ENCODE data around the gene NHLRC4.

NHLRC4 gene

GRCh38 chr16:566475-567372 lies at the start of gene NHLRC4:
Gene NHLRC4 (plus strand): TSS chr16:567005. CDS start chr16:568048, 1,043 bp downstream.
- peak; percentile 42 for DNase-seq

- DNase-seq = no peak
These were observed 47.9 kb upstream of the NHLRC4 start for GRCh38 chr16:518858-519257.

GRCh38 chr16:519425-519824 lies 47.4 kb upstream of the NHLRC4 start:
- no peak for DNase-seq

GRCh38 chr16:519841-520687 lies 46.7 kb upstream of the NHLRC4 start:
- no peak for DNase-seq

GRCh38 chr16:520847-521246 lies 46.0 kb upstream of the NHLRC4 start:
- DNase-seq = no peak

GRCh38 chr16:521381-522210 lies 45.2 kb upstream of the NHLRC4 start:
- DNase-seq = no peak

- DNase-seq = no peak
These were observed 44.3 kb upstream of the NHLRC4 start for GRCh38 chr16:522320-523096.

GRCh38 chr16:523097-523741 lies 43.6 kb upstream of the NHLRC4 start:
- DNase-seq = no peak

GRCh38 chr16:524274-525040 lies 42.3 kb upstream of the NHLRC4 start:
- DNase-seq = no peak

- DNase-seq = no peak
These were observed 41.7 kb upstream of the NHLRC4 start for GRCh38 chr16:525123-525519.

GRCh38 chr16:525520-526180 lies 41.2 kb upstream of the NHLRC4 start:
- DNase-seq = no peak

- DNase-seq = no peak
These were observed 40.4 kb upstream of the NHLRC4 start for GRCh38 chr16:526181-527014.

- DNase-seq = peak; percentile 84
These were observed 39.5 kb upstream of the NHLRC4 start, which contains the start of gene CAPN15 for GRCh38 chr16:527015-527903. Gene CAPN15 (plus strand): TSS chr16:527712. CDS start chr16:546839, 19,127 bp downstream.

- peak; percentile 58 for DNase-seq
These were observed 38.4 kb upstream of the NHLRC4 start for GRCh38 chr16:528111-529011.

GRCh38 chr16:529012-529575 lies 37.7 kb upstream of the NHLRC4 start:
- peak; percentile 34 for DNase-seq

- no peak for DNase-seq
These were observed 36.5 kb upstream of the NHLRC4 start for GRCh38 chr16:530111-530817.

Measured in CD4-positive, alpha-beta T cell treated with Interleukin-15 for 1 hour (primary cell).